HG02588 (cell line): ENCODE results near the gene GPC3.
"Not testable (repeated sequence)": the region's sequence is repeated elsewhere in the genome, so short reads cannot be mapped to it uniquely, and the experiment has no call there.

Experiments used
- ATAC-seq: cut with Tn5 transposase; IDR thresholded peaks from one replicate; pipeline ENCODE4 v1.9.1; 2021; ENCODE audit warnings: mild to moderate bottlenecking, moderate library complexity; ENCODE audit not compliant: unreplicated experiment

GPC3 gene

DNA sequence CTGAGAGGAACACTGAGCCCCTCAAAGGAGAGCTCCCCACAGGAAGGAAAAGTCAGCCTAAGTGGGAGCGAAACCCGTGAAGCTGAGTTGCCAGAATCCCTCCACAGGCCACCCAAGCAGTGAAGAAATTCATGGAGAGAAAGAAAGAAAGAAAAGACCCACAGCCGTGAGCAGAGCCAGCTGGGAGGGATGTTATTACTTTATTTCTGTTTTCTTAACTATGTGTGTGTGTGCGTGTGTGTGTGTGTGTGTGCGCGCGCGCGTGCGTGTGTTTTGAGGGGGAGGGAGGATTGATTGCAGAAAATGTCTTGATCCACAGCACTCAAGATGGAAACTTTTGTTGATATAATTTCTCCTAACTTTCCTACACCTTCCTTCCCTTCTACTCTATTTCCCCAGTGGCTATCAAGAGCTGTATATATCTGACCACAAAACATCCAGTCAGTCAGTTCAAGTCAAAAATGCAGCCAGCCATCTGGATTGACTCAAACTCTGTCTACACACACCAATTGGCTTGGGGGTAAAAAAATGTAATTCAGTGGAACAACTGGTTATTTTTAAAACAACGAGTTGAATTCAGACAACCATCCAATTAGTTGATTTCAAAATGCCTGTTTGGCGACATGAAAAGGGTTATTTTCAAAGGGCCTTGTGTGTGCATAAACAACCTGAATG lies 13.8 kb upstream of the GPC3 start:
- no peak for ATAC-seq

- no peak for ATAC-seq
Measured at GRCh38 chrX:133995759-133996158, 10.4 kb upstream of the GPC3 start.

GRCh38 chrX:133994576-133994975 lies 9.2 kb upstream of the GPC3 start:
- ATAC-seq = no peak

GRCh38 chrX:133992882-133993281 lies 7.5 kb upstream of the GPC3 start:
- ATAC-seq = no peak

DNA sequence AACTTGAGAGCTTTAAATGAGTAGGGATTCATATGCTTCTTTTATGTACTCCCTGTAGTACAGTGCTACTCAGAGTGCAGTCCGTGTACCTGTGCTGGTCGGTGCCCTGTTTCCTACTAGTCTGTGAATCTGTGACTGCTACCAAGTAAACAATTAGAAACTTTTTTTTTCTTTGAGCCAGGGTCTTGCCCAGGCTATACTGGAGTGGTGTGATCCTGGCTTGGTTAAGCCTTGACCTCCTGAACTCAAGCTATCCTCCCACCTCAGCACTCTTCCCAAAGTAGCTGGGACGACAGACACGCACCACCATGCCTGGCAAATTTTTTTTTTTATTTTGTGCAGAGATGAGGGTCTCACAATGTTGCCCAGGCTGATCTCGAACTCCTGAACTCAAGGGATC lies 6.4 kb upstream of the GPC3 start:
- no peak for ATAC-seq

- not testable (repeated sequence) for ATAC-seq
Measured at GRCh38 chrX:133991057-133991456, 5.7 kb upstream of the GPC3 start.

DNA sequence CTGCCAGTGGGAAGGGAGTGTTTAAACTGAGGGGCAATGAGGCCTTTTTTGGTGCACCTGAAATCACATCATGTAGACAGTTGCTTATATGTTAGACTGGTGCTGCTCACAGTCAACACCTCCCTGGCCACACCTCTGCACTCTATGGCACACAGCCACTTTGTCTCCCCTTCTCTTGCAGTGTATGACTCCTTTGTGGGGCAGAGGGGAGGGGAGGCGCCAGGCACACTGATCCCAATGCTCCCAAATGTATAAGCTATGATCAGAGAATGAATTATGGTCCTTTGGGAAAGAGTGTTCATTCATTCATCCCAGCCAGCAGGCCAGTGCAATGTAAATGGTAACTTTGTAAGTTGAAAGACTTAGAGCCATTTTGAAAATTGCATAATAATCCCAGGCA lies 4.6 kb upstream of the GPC3 start:
- ATAC-seq = no peak

DNA sequence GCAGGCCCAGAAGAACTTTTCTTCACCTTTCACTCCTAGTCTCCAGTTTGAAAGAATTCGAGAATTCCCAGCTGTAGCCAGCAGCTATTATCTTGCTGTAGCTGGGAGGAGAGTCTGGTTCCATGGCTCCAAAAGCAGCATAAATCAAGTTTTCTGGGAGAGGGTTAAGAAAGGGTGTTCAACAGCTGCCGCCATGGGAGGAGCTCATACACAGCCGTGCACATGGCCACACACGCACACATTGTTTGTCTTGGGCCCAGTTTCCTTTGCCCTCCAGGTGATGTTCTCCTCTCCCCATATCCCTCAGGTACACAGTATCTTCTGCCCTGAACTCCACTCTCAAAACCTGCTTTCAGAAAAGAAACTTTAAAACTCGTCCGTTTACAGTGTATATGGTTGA lies 4.1 kb upstream of the GPC3 start:
- ATAC-seq = no peak

- no peak for ATAC-seq
Measured at GRCh38 chrX:133988010-133988409, 2.6 kb upstream of the GPC3 start.

DNA sequence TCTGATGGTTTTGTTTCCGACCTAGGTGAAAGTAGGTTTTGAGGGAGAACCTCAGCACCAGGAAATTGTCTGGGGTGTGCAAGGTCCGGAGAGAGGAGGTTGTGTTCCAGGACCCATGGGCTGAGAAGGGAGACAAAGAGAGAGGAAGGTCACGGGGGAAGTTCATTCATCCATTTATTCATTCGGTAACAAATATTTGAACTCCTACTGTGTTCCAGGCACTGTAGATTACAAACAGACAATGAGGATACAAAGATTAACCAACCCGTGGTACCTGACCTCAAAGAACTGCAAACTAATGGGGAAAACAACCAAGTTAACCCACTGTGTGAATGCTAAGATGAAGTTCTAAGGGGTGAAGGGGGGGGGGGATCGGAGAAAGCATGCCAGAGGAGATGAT lies 1.8 kb upstream of the GPC3 start:
- ATAC-seq = no peak

DNA sequence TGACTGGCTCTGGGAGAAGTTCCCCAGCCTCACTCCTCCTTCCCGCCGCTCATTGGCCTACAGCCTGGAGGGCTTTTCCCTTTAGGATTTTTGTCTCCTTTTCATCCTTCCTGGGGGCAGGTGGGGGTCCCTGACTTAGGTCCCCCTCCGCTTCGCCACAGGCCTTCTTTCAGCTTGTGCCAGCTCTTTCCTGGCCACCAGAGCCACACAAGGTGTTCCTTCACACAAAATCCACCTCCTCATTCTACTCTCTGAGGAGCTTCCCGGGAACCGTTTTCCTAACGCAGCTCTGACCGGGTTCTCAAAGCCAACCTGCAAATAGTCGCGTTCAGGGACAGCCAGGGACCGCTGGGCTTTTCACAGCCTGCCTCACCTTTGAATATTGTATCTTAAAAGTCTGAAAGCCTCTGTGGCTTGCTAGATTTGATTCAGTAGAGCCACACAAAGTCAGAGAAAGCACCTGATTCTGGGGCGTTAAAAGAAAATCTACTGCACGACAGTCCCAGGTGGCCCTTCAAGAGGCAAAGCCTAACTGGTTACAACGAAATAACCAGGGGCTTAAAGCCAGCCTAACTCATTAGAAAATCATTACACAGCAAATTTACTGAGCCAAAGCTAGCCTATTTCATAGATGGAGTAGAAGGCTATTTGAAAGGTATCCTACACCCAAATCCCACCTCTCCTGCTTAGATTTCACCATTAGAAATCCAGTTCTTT lies 731 bp upstream of the GPC3 start:
- ATAC-seq = no peak

DNA sequence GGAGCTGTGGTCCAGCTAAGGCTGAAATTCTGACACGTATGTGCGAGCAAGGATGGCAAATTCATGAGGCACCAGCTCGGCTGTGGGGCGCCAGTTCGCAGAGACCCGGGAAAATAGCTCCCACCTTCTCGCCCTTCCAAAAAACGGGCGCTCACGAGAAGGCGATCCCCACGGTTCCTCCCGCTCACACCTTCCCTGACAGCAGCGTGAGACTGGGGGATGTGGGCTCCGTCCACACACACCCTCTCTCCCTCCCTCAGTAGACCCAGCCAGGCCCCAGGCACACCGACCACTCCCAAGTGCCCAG lies 584 bp downstream of the GPC3 start:
- ATAC-seq = no peak

- no peak for ATAC-seq
Measured at GRCh38 chrX:133983974-133984845, 1.2 kb downstream of the GPC3 start.

- no peak for ATAC-seq
Measured at GRCh38 chrX:133983256-133983973, 2.0 kb downstream of the GPC3 start.

GRCh38 chrX:133981924-133982323 lies 3.5 kb downstream of the GPC3 start:
- ATAC-seq = no peak

DNA sequence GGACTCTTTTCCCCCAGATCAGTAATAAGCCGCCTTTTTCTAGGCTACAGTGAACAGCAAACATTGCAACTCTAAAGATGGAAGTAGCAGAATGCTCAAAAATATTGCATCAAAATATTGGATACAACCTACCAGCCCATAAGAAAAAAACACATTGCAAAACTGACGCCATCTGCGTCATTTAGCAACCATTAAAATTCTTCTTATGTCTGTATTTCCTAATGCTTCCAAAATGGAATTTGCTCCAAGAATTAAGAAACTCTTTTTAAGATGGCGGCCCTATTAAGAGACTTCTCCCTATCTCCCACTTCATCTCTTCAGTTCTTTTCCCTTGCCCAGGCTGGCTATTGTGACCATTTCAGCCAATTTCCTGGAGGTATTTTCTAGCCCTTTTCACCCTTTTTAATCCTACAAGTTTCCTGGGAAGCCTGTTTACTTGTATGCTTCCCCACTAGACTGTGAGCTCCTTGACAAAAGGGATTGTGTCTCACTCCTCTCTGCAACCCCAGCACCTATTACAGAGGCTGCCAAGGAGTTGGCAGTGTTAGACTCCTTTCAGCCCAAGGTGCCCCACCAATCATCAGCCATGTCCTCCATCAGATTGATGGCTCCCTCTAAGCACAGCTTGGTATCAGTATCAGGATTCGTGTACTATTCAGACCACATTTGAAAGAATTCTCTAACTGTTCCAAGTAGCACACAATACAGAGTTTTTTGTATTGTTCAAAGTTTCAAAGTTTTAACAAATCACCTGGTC lies 4.4 kb downstream of the GPC3 start:
- ATAC-seq = no peak

DNA sequence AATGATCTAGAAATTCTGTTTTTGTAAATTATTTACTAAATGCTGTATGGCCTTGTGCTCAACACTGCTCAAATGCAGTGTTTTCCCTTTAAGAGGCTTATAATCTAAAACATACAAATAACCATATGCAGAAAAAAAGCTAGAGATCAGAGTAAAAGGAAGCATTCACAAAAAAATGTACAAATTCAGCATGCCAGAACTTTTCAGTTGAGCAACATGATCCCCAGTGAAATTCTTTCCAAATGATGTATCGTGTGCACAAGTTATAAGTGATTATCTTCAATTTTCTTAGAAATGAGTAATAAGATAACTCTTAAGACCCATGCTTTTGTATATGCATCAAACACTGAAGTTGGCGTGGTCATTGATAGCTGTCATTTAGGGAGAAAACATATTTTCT lies 5.0 kb downstream of the GPC3 start:
- ATAC-seq = no peak

- ATAC-seq = no peak
Measured at GRCh38 chrX:133979641-133980230, 5.7 kb downstream of the GPC3 start.

GRCh38 chrX:133973704-133974103 lies 11.7 kb downstream of the GPC3 start:
- ATAC-seq = no peak

GRCh38 chrX:133972916-133973315 lies 12.5 kb downstream of the GPC3 start:
- ATAC-seq = no peak
